ENCODE results near the gene CMPK2.

Gene CMPK2

GRCh38 chr2:6841537-6842287 is 24.0 kb downstream of the CMPK2 start:
- DNase-seq (ENCODE audit: low read depth): no peak
- H3K4me3 ChIP-seq (ENCODE audit: low read length): no peak overlapping the region
- TF ChIP-seq CTCF (conservative IDR thresholded peaks at IDR 0.05; ENCODE audit: low read depth, low read length): no peak

- H3K4me3 ChIP-seq (ENCODE audit: low read length): no peak overlapping the region
- DNase-seq (ENCODE audit: low read depth): no peak
- no peak for TF ChIP-seq CTCF (conservative IDR thresholded peaks at IDR 0.05; ENCODE audit: low read depth, low read length)
These were observed 26.9 kb downstream of the CMPK2 start for GRCh38 chr2:6838673-6839319.

GRCh38 chr2:6835467-6835866 is 30.2 kb downstream of the CMPK2 start:
- TF ChIP-seq CTCF (conservative IDR thresholded peaks at IDR 0.05; ENCODE audit: low read depth, low read length): no peak
- no peak for DNase-seq (ENCODE audit: low read depth)

GRCh38 chr2:6834163-6834562 is 31.5 kb downstream of the CMPK2 start:
- DNase-seq (ENCODE audit: low read depth): no peak
- no peak overlapping the region for H3K4me3 ChIP-seq (ENCODE audit: low read length)
- no peak for TF ChIP-seq CTCF (conservative IDR thresholded peaks at IDR 0.05; ENCODE audit: low read depth, low read length)

More at GRCh38 chr2:6835467-6835866, 30.2 kb downstream of the CMPK2 start:
- H3K4me3 ChIP-seq (ENCODE audit: low read length): no peak overlapping the region

GRCh38 chr2:6833300-6833604 is 32.5 kb downstream of the CMPK2 start:
- DNase-seq (ENCODE audit: low read depth): no peak
- no peak for TF ChIP-seq CTCF (conservative IDR thresholded peaks at IDR 0.05; ENCODE audit: low read depth, low read length)
- H3K4me3 ChIP-seq (ENCODE audit: low read length): no peak overlapping the region

- no peak for TF ChIP-seq CTCF (conservative IDR thresholded peaks at IDR 0.05; ENCODE audit: low read depth, low read length)
- no peak for DNase-seq (ENCODE audit: low read depth)
- H3K4me3 ChIP-seq (ENCODE audit: low read length): no peak overlapping the region
These were observed 33.0 kb downstream of the CMPK2 start for GRCh38 chr2:6832596-6833299.
